Progenitor cell of endocrine pancreas (in vitro differentiated cells): ENCODE results near the gene CNBD2. TPM values are rescaled to one million over a fixed set of nuclear protein-coding genes. Genes with fewer than 3 reads are reported as not detected.
A peak's percentile ranks its signal among the peaks of the same experiment; 100 is the strongest.
"Not testable (repeated sequence)": the region's sequence is repeated elsewhere in the genome, so short reads cannot be mapped to it uniquely, and the experiment has no call there.

Experiments
- DNase-seq: peaks from one replicate; pipeline ENCODE4 v3.0.0; 2021; ENCODE audit warnings: low spot score; ENCODE audit not compliant: unreplicated experiment
- H3K27ac Mint-ChIP-seq: 2 replicates; pipeline ENCODE4 v1.8.0; 2021; ENCODE audit warnings: mild to moderate bottlenecking, moderate library complexity, mixed read lengths
- H3K27me3 Mint-ChIP-seq: 2 replicates; pipeline ENCODE4 v1.8.0; 2021; ENCODE audit warnings: mixed read lengths
- H3K36me3 Mint-ChIP-seq: 2 replicates; pipeline ENCODE4 v1.8.0; 2022; ENCODE audit warnings: mixed read lengths; ENCODE audit not compliant: insufficient read depth
- H3K4me1 Mint-ChIP-seq: 2 replicates; pipeline ENCODE4 v1.8.0; 2021; ENCODE audit warnings: low read depth, mixed read lengths
- H3K4me3 Mint-ChIP-seq: 2 replicates; pipeline ENCODE4 v1.8.0; 2021; ENCODE audit warnings: low read depth, mild to moderate bottlenecking, moderate library complexity, mixed read lengths
- H3K9me3 Mint-ChIP-seq: 2 replicates; pipeline ENCODE4 v1.8.0; 2021; ENCODE audit warnings: low read depth, mixed read lengths
- CTCF ChIP-seq: fragments of 200-600 bp; sonication (generic); IDR thresholded peaks from one replicate; pipeline ENCODE4 v1.5.0; 2021; ENCODE audit warnings: antibody characterized with exemption, mild to moderate bottlenecking; ENCODE audit not compliant: unreplicated experiment
- total RNA-seq: library from RNA; stranded (reverse); gene quantifications from 2 replicates; pipeline ENCODE4 v1.2.1, GENCODE V29; 2021

Gene CNBD2
- total RNA-seq, 1 donor from 2014 or later = 3.6 TPM

GRCh38 chr20:35985806-35986205 lies 17.4 kb downstream of the CNBD2 start:
- Mint-ChIP-seq H3K36me3 (no peaks in the 10 kb centered on the region), H3K9me3 (no peaks in the 10 kb centered on the region), H3K27ac (no peak overlapping the region), H3K4me1 (no peaks in the 10 kb centered on the region), H3K4me3 (no peak overlapping the region), H3K27me3 (peaks cover 12% of the 10 kb centered on the region)
- DNase-seq = no peak
- TF ChIP-seq CTCF = no peak

DNA sequence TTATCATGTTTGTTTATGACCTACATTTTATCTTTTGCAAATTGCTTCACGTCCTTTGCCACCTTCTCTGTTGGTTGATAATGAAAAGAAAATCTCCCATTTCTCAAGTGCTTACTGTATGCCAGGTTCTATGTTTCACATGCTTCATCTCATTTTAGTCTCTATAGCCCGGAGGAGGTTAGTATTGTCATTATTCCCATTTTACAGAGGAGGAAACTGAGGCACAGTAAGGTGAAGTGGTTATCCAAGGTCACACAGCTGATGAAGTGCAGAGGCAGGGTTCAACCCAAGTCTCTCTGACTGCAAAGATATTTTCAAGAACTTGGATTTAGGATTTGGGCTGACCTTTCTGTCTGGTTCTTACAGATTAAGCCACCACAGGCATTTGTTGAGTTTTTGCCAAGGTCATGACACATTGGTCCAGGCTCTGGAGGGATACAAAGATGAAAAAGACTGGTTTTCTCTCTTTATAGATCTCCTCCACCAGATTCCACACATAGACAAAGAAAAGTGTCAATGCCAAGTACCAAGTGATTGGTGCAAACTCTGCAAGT lies 20.6 kb downstream of the CNBD2 start:
- TF ChIP-seq CTCF = no peak
- no peaks in the 10 kb centered on the region for H3K4me1 Mint-ChIP-seq
- H3K9me3 Mint-ChIP-seq = no peaks in the 10 kb centered on the region
- H3K4me3 Mint-ChIP-seq = no peak overlapping the region
- no peaks in the 10 kb centered on the region for H3K36me3 Mint-ChIP-seq
- peaks cover 7% of the 10 kb centered on the region for H3K27me3 Mint-ChIP-seq
- no peak for DNase-seq
- H3K27ac Mint-ChIP-seq = no peak overlapping the region

GRCh38 chr20:35991142-35991771 lies 22.9 kb downstream of the CNBD2 start:
- H3K4me3 Mint-ChIP-seq = no peak overlapping the region
- peaks cover 7% of the 10 kb centered on the region for H3K27me3 Mint-ChIP-seq
- H3K27ac Mint-ChIP-seq = no peak overlapping the region

GRCh38 chr20:35992713-35993335 lies 24.4 kb downstream of the CNBD2 start:
- Mint-ChIP-seq H3K27me3 (peaks cover 7% of the 10 kb centered on the region), H3K4me3 (no peak overlapping the region), H3K27ac (no peak overlapping the region), H3K9me3 (no peaks in the 10 kb centered on the region), H3K36me3 (no peaks in the 10 kb centered on the region), H3K4me1 (no peaks in the 10 kb centered on the region)
- no peak for DNase-seq
- peak; percentile 78 for TF ChIP-seq CTCF

More at GRCh38 chr20:35991142-35991771, 22.9 kb downstream of the CNBD2 start:
- TF ChIP-seq CTCF = peak; percentile 63
- Mint-ChIP-seq H3K9me3 (no peaks in the 10 kb centered on the region), H3K36me3 (no peaks in the 10 kb centered on the region), H3K4me1 (no peaks in the 10 kb centered on the region)
- no peak for DNase-seq

- no peaks in the 10 kb centered on the region for H3K36me3 Mint-ChIP-seq
- H3K27me3 Mint-ChIP-seq = peaks cover 3% of the 10 kb centered on the region
- H3K4me1 Mint-ChIP-seq = no peaks in the 10 kb centered on the region
- peak; percentile 79 for DNase-seq
- no peaks in the 10 kb centered on the region for H3K9me3 Mint-ChIP-seq
- H3K27ac Mint-ChIP-seq = no peak overlapping the region
- no peak overlapping the region for H3K4me3 Mint-ChIP-seq
- peak; percentile 96 for TF ChIP-seq CTCF
These were observed 26.6 kb downstream of the CNBD2 start for GRCh38 chr20:35994994-35995453.

DNA sequence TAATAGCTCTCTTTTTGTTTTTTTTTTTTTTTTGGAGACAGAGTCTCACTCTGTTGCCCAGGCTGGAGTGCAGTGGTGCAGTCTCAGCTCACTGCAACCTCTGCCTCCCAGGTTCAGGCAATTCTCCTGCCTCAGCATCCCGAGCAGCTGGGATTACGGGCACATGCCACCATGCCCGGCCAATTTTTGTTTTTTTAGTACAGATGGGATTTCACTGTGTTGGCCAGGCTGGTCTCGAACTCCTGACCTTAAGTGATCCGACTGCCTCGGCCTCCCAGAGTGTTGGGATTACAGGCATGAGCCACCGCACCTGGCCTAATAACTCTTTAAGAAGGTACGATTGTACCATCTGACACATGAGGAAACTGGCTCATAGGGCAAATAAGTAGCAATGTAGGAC lies 28.1 kb downstream of the CNBD2 start:
- not testable (repeated sequence) for H3K27me3 Mint-ChIP-seq, H3K27ac Mint-ChIP-seq, DNase-seq, H3K9me3 Mint-ChIP-seq, H3K4me1 Mint-ChIP-seq, H3K36me3 Mint-ChIP-seq, H3K4me3 Mint-ChIP-seq

GRCh38 chr20:36001331-36001730 lies 32.9 kb downstream of the CNBD2 start:
- not testable (repeated sequence) for H3K27ac Mint-ChIP-seq, H3K9me3 Mint-ChIP-seq, H3K36me3 Mint-ChIP-seq, H3K4me1 Mint-ChIP-seq, H3K27me3 Mint-ChIP-seq, H3K4me3 Mint-ChIP-seq, DNase-seq
